Stomach (tissue), 9 donors: ENCODE measurements around the gene NPHP4. TPM values are rescaled to one million over a fixed set of nuclear protein-coding genes. Genes with fewer than 3 reads are reported as not detected.

ENCODE experiments used
- DNase-seq, 2 donors: peaks; one replicate each; pipeline versions ENCODE4 v3.0.0 to v3.0.0-alpha.2; 2013 to 2019
- H3K27ac ChIP-seq, 5 donors: fragments of 200-600 bp in 4 of 5; sonication (generic) in 4 of 5; one replicate each; pipeline ENCODE4 v1.5.1; 2013 to 2019; ENCODE audit warnings: mild to moderate bottlenecking in 1 of 5, moderate library complexity in 1 of 5
- H3K27me3 ChIP-seq, 3 donors: fragments of 200-600 bp; sonication (generic); one replicate each; pipeline ENCODE4 v1.5.1; 2017 to 2019; ENCODE audit warnings: mixed run types in 1 of 3
- H3K36me3 ChIP-seq, 4 donors: fragments of 200-600 bp; sonication (generic); 1 replicate in 3 of 4; 2 replicates in 1 of 4; pipeline ENCODE4 v1.5.1; 2016 to 2019
- H3K4me1 ChIP-seq, 4 donors: fragments of 200-600 bp; sonication (generic); one replicate each; pipeline ENCODE4 v1.5.1; 2016 to 2019
- H3K4me3 ChIP-seq, 4 donors: fragments of 200-600 bp; sonication (generic) in 3 of 4; one replicate each; pipeline ENCODE4 v1.5.1; 2016 to 2019; ENCODE audit warnings: mild to moderate bottlenecking in 1 of 4
- H3K9me3 ChIP-seq, 4 donors: fragments of 200-600 bp; sonication (generic); one replicate each; pipeline ENCODE4 v1.5.1; 2016 to 2019
- CTCF ChIP-seq, 7 experiments: fragments of 450-650 bp in 4 of 7; fragments of 200-600 bp in 3 of 7; sonication (generic) in 3 of 7; IDR thresholded peaks; one replicate each; pipeline ENCODE4 v1.5.1; 2016 to 2019; ENCODE audit warnings: antibody characterized with exemption in 7 of 7, control low read depth in 2 of 7, mild to moderate bottlenecking in 1 of 7
- EP300 ChIP-seq: sonication (generic); formaldehyde crosslinking; IDR thresholded peaks from one replicate; pipeline ENCODE4 v1.6.1; 2017; ENCODE audit warnings: antibody characterized with exemption
- POLR2A ChIP-seq, 4 donors: fragments of 450-650 bp; IDR thresholded peaks; one replicate each; pipeline ENCODE4 v1.6.1; 2016; ENCODE audit warnings: antibody characterized with exemption in 4 of 4, control low read depth in 2 of 4, mild to moderate bottlenecking in 1 of 4, moderate library complexity in 1 of 4
- POLR2AphosphoS5 ChIP-seq, 3 donors: sonication (generic); formaldehyde crosslinking; IDR thresholded peaks; one replicate each; pipeline ENCODE4 v1.6.1; 2016; ENCODE audit warnings: antibody characterized with exemption in 3 of 3
- WGBS, 5 donors: extraction: QIAGEN DNeasy Blood & Tissue Kit in 3 of 5; methylation state at CpG; one replicate each; pipeline versions ENCODE4 v1.1.5 to v1.1.7; 2013 to 2018; 5-methylcytosine and 5-hydroxymethylcytosine counted together
- intact Hi-C: fragments of 100-400 bp; cut with DNase I; formaldehyde crosslinking; loops from one replicate; pipeline ENCODE4 v1.15.1; 2023; ENCODE audit warnings: low total_unique reads
- polyA plus RNA-seq, 3 donors: library from polyadenylated mRNA; stranded (reverse); fragments of 200-250 nt; gene quantifications; one replicate each; pipeline ENCODE4 v1.2.3, GENCODE V29; 2013
- total RNA-seq, 5 donors: library from RNA; depleted of rRNA; stranded (reverse); fragments of >200 nt; gene quantifications; one replicate each; pipeline versions ENCODE4 v1.1.0 to v1.2.3, GENCODE V29; 2014 to 2016
- donor health status: healthy with polysubstance abuse.
- donor health status: Bipolar disorder and iron deficiency.
- donor health status: healthy.

Gene NPHP4
- total and polyA plus RNA-seq, 8 donors, result 1.9 to 29.7 (median 7.3) TPM

- H3K27me3 ChIP-seq, result no peaks in the 10 kb centered on the region
- H3K9me3 ChIP-seq, result no peaks in the 10 kb centered on the region
- TF ChIP-seq CTCF (IDR thresholded peaks at IDR 0.05) (no peak), POLR2AphosphoS5 (IDR thresholded peaks at IDR 0.05) (no peak), POLR2A (IDR thresholded peaks at IDR 0.05) (no peak), EP300 (no peak)
- no peak overlapping the region for H3K4me3 ChIP-seq
- WGBS, 5 donors, result 95 to 98% (median 97%) methylated on average over 10 to 19 of the region's 19 CpGs
- peaks cover 0 to 31% (median 13%) of the 10 kb centered on the region in 4 donors for H3K36me3 ChIP-seq
- peaks cover 0 to 10% (median 4%) of the 10 kb centered on the region in 4 donors for H3K4me1 ChIP-seq
- DNase-seq, result no peak
- intact Hi-C loops, result no loop called here
- no peak overlapping the region for H3K27ac ChIP-seq
Measured at GRCh38 chr1:5911871-5912271, 80.4 kb downstream of the NPHP4 start.

DNA sequence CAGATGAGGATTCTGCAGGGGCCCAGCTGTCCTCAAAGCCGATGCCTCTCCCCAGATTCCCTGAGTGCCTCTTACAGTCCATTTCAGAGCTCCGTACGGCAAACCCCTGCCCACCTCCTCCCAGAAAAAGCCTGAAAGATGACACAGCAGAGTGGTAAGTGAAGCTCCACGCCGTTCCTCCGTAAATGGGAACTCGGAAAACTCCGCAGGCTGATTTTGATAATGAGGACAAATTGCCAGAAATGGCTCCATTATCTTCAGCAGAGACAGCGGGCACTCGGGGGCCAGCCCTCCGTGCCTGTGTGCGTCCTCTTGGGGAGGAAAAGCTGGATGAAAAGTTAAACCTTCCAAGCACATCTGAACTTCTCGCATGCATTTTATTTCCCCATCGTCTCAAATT is 81.1 kb downstream of the NPHP4 start:
- no peak for TF ChIP-seq POLR2AphosphoS5 (IDR thresholded peaks at IDR 0.05)
- no peak for TF ChIP-seq CTCF (IDR thresholded peaks at IDR 0.05)
- TF ChIP-seq POLR2A (IDR thresholded peaks at IDR 0.05), result no peak
- TF ChIP-seq EP300, result no peak
- H3K4me3 ChIP-seq, result no peak overlapping the region
- H3K4me1 ChIP-seq, result peaks cover 0 to 9% (median 4%) of the 10 kb centered on the region in 4 donors
- no peaks in the 10 kb centered on the region for H3K27me3 ChIP-seq
- no peak overlapping the region for H3K27ac ChIP-seq
- peaks cover 0 to 36% (median 20%) of the 10 kb centered on the region in 4 donors for H3K36me3 ChIP-seq
- intact Hi-C loops, result no loop called here
- 89 to 95% (median 92%) methylated on average over 14 of the region's 14 CpGs for WGBS, 5 donors
- no peak for DNase-seq
- no peaks in the 10 kb centered on the region for H3K9me3 ChIP-seq

DNA sequence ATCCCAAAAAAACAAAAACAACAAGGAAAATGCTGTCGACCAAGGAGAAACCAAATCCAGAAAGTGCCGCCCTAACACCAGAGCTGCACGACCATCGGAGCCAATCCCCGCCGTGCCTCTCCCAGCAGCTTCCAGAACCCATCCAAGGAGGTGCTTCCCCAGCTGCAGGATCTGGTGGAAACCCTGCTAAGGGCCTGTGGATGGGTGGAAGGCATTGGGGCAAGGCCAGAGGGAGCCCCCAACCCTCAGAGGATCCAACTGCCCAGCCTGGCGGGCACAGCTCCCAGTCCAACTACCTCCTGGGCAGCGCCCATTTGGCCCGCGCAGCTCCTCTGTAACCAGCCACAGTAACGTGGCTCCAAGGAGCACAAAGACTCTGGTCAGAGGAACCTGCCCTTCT is 81.6 kb downstream of the NPHP4 start:
- WGBS, 5 donors, result 94 to 98% (median 95%) methylated on average over 10 to 11 of the region's 11 CpGs

GRCh38 chr1:5910276-5910620 is 82.0 kb downstream of the NPHP4 start:
- Histone ChIP-seq H3K27me3 (no peaks in the 10 kb centered on the region), H3K9me3 (no peaks in the 10 kb centered on the region), H3K4me3 (no peak overlapping the region), H3K27ac (no peak overlapping the region), H3K36me3 (peaks cover 4 to 45% (median 28%) of the 10 kb centered on the region in 4 donors), H3K4me1 (no peaks in the 10 kb centered on the region)
- TF ChIP-seq EP300 (no peak), POLR2A (IDR thresholded peaks at IDR 0.05) (no peak), POLR2AphosphoS5 (IDR thresholded peaks at IDR 0.05) (no peak), CTCF (IDR thresholded peaks at IDR 0.05) (no peak)
- DNase-seq, result no peak
- intact Hi-C loops, result no loop called here
- 93 to 96% (median 94%) methylated on average over 11 of the region's 11 CpGs for WGBS, 5 donors

More for the DNA sequence above, 81.6 kb downstream of the NPHP4 start:
- H3K9me3 ChIP-seq, result no peaks in the 10 kb centered on the region
- H3K27me3 ChIP-seq, result no peaks in the 10 kb centered on the region
- H3K4me3 ChIP-seq, result no peak overlapping the region
- no peak overlapping the region for H3K27ac ChIP-seq
- DNase-seq, result no peak
- peaks cover 2 to 41% (median 23%) of the 10 kb centered on the region in 4 donors for H3K36me3 ChIP-seq
- intact Hi-C loops, result no loop called here
- TF ChIP-seq POLR2A (IDR thresholded peaks at IDR 0.05) (no peak), EP300 (no peak), CTCF (IDR thresholded peaks at IDR 0.05) (no peak), POLR2AphosphoS5 (IDR thresholded peaks at IDR 0.05) (no peak)
- peaks cover 0 to 4% (median 2%) of the 10 kb centered on the region in 4 donors for H3K4me1 ChIP-seq
